ENCODE data around the gene IQCF5. TPM values are rescaled to one million over a fixed set of nuclear protein-coding genes. Genes with fewer than 3 reads are reported as not detected.

The IQCF5 gene
- total and polyA plus RNA-seq, 4 donors = not detected

GRCh38 chr3:51888463-51889105 is 13.2 kb upstream of the IQCF5 start:
- Histone ChIP-seq H3K36me3 (ENCODE audit: control insufficient read depth in 4 of 4, insufficient read depth in 3 of 4, low read depth in 1 of 4, low read length in 3 of 4) (no peaks in the 10 kb centered on the region), H3K9ac (ENCODE audit: low read depth in 1 of 2, low read length in 2 of 2) (no peak overlapping the region), H3K4me3 (ENCODE audit: low read depth in 1 of 3, low read length in 3 of 3) (no peak overlapping the region), H3K27ac (ENCODE audit: low read depth in 1 of 2, low read length in 2 of 2) (no peak overlapping the region), H3K4me1 (ENCODE audit: control insufficient read depth in 4 of 4, insufficient read depth in 4 of 4, low read length in 3 of 4) (no peaks in the 10 kb centered on the region), H3K9me3 (ENCODE audit: control insufficient read depth in 4 of 4, low read length in 3 of 4) (no peaks in the 10 kb centered on the region), H3K27me3 (ENCODE audit: control insufficient read depth in 4 of 4, insufficient read depth in 4 of 4, low read length in 3 of 4) (peaks cover 0 to 3% (median 0%) of the 10 kb centered on the region in 4 donors)
- no peak for TF ChIP-seq JUND (IDR thresholded peaks at IDR 0.05)
- no peak for TF ChIP-seq HNF4A (conservative IDR thresholded peaks at IDR 0.05)
- no peak for TF ChIP-seq RAD21 (IDR thresholded peaks at IDR 0.05)
- TF ChIP-seq RXRA (IDR thresholded peaks at IDR 0.05) = no peak
- no peak for TF ChIP-seq HNF4G (IDR thresholded peaks at IDR 0.05)
- no peak for TF ChIP-seq ZBTB33 (IDR thresholded peaks at IDR 0.05)
- no peak for TF ChIP-seq FOXA1 (IDR thresholded peaks at IDR 0.05)
- TF ChIP-seq GABPA (IDR thresholded peaks at IDR 0.05 in 1 of 2, conservative IDR thresholded peaks at IDR 0.05 in 1 of 2) = no peak
- no peak for TF ChIP-seq REST (IDR thresholded peaks at IDR 0.05)
- TF ChIP-seq ATF3 (IDR thresholded peaks at IDR 0.05) = no peak
- no peak for TF ChIP-seq TAF1 (conservative IDR thresholded peaks at IDR 0.05)
- TF ChIP-seq FOXA2 (IDR thresholded peaks at IDR 0.05) = no peak
- TF ChIP-seq YY1 (IDR thresholded peaks at IDR 0.05) = no peak
- 91% methylated on average over 12 of the region's 12 CpGs for WGBS
- no peak for DNase-seq (ENCODE audit: low spot score)

GRCh38 chr3:51887620-51888019 is 12.2 kb upstream of the IQCF5 start:
- H3K36me3 ChIP-seq (ENCODE audit: control insufficient read depth in 4 of 4, insufficient read depth in 3 of 4, low read depth in 1 of 4, low read length in 3 of 4) = no peaks in the 10 kb centered on the region
- no peak overlapping the region for H3K9ac ChIP-seq (ENCODE audit: low read depth in 1 of 2, low read length in 2 of 2)
- H3K4me1 ChIP-seq (ENCODE audit: control insufficient read depth in 4 of 4, insufficient read depth in 4 of 4, low read length in 3 of 4) = no peaks in the 10 kb centered on the region
- 81% methylated on average over 2 of the region's 2 CpGs for WGBS
- H3K9me3 ChIP-seq (ENCODE audit: control insufficient read depth in 4 of 4, low read length in 3 of 4) = no peaks in the 10 kb centered on the region
- no peak for TF ChIP-seq HNF4A (conservative IDR thresholded peaks at IDR 0.05)
- no peak for TF ChIP-seq FOXA1 (IDR thresholded peaks at IDR 0.05)
- no peak for TF ChIP-seq TAF1 (conservative IDR thresholded peaks at IDR 0.05)
- no peak for TF ChIP-seq REST (IDR thresholded peaks at IDR 0.05)
- no peak for TF ChIP-seq MAX (IDR thresholded peaks at IDR 0.05)
- TF ChIP-seq NR2F2 (IDR thresholded peaks at IDR 0.05) = no peak
- no peak for TF ChIP-seq ATF3 (IDR thresholded peaks at IDR 0.05)
- no peak for TF ChIP-seq HNF4G (IDR thresholded peaks at IDR 0.05)
- no peak for TF ChIP-seq EGR1 (IDR thresholded peaks at IDR 0.05; ENCODE audit: low read depth in 2 of 2)
- TF ChIP-seq CTCF (IDR thresholded peaks at IDR 0.05; ENCODE audit: low read depth, low read length, missing input control) = no peak
- no peaks in the 10 kb centered on the region for H3K27me3 ChIP-seq (ENCODE audit: control insufficient read depth in 4 of 4, insufficient read depth in 4 of 4, low read length in 3 of 4)
- no peak for DNase-seq (ENCODE audit: low spot score)
- no peak overlapping the region for H3K4me3 ChIP-seq (ENCODE audit: low read depth in 1 of 3, low read length in 3 of 3)
- H3K27ac ChIP-seq (ENCODE audit: low read depth in 1 of 2, low read length in 2 of 2) = no peak overlapping the region
